H1 (cell line): ENCODE measurements around the gene ARL6IP4. TPM values are rescaled to one million over a fixed set of nuclear protein-coding genes. Genes with fewer than 3 reads are reported as not detected.

ENCODE experiments used
- CEBPB ChIP-seq: IDR thresholded peaks from 2 replicates; pipeline ENCODE4 v1.6.1; 2012; ENCODE audit warnings: low read depth, low read length
- polyA plus RNA-seq, 7 experiments: library from polyadenylated mRNA; depleted of rRNA in 3 of 7; stranded (reverse) in 5 of 7; unstranded in 2 of 7; fragments of >200 nt in 5 of 7; fragments of 200-250 nt in 2 of 7; gene quantifications; 1 replicate in 5 of 7; 2 replicates in 1 of 7; 4 replicates in 1 of 7; pipeline versions ENCODE4 v1.2.1 to v1.2.3, GENCODE V29; 2011 to 2013; ENCODE audit warnings: missing spikeins in 2 of 7, mixed read lengths in 2 of 7
- total RNA-seq: library from RNA; stranded (reverse); fragmentation: NEBNext Ultra II Directional; extraction: Animal tissue kit (Norgen Biotek cat#: 25700); gene quantifications from 2 replicates; pipeline ENCODE4 v1.2.1, GENCODE V29; 2021

ARL6IP4 gene
- total and polyA plus RNA-seq, 2 of the 8 experiments (the other 6 are each of a cell fraction or from before 2014, with no cell fraction given), result 76.4 to 109 TPM

DNA sequence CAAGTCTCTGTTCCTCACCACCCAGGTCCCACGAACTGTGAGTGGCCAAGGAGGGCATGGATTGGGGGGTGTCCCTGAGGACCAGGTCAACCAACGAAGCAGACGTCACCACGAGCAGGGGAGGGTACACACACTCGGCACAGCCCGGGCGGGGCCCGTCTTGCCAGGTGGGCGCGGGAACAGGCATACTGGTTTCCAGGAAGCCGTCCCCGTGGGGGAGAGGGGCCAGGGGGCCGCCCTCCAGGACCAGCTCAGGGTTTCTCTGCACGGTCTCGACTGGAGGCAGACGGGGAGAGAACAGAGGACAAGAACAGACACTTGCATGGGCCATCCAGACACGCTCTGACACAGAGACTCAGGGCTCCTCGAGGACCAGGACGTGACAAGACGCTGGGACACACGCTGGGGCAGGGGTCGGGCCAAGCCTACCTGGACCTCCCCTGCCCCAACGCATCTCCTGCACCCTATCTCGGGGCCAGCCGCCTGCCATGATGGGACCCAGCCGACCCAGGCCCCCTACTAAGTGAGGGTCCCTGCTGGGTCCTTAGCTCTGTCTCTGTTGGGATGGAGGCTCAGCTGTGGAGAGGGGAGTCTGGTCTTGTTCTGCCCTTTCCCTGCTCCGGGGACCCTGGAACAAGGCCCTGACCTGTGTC, 11.3 kb downstream of the ARL6IP4 start (continued):
- no peak for TF ChIP-seq CEBPB
